K562 (cell line): ENCODE measurements around the gene ARL14EP. TPM values are rescaled to one million over a fixed set of nuclear protein-coding genes. Genes with fewer than 3 reads are reported as not detected.

Source experiments
- CCAR2 ChIP-seq: fragments of 200-400 bp; formaldehyde crosslinking; IDR thresholded peaks from 2 replicates; pipeline ENCODE4 v1.6.1; 2017; ENCODE audit warnings: mild to moderate bottlenecking, low read depth, low read length
- CGGBP1 ChIP-seq: fragments of 250-450 bp; sonication (Bioruptor Pico); IDR thresholded peaks from 2 replicates; pipeline ENCODE4 v1.9.0; 2021; ENCODE audit warnings: mild to moderate bottlenecking
- CUX1 ChIP-seq: fragments of 200-800 bp; sonication (Bioruptor generic); IDR thresholded peaks from 2 replicates; pipeline ENCODE4 v1.6.1; 2016; ENCODE audit warnings: missing genetic modification characterization, missing compliant biosample characterization
- DNMT1 ChIP-seq: fragments of 450-650 bp; IDR thresholded peaks from 2 replicates; pipeline ENCODE4 v1.6.1; 2016; ENCODE audit warnings: antibody characterized with exemption, mild to moderate bottlenecking
- FUS ChIP-seq: fragments of 200-400 bp; formaldehyde crosslinking; optimal IDR thresholded peaks from 2 replicates; pipeline ENCODE3; 2017; ENCODE audit warnings: low read depth, low read length
- HMGXB4 ChIP-seq: sonication (generic); formaldehyde crosslinking; IDR thresholded peaks from 2 replicates; pipeline ENCODE4 v1.8.1; 2023; ENCODE audit warnings: mild to moderate bottlenecking, missing genetic modification reagents
- KHSRP ChIP-seq: fragments of 450-650 bp; IDR thresholded peaks from 2 replicates; pipeline ENCODE4 v1.6.1; 2017
- NFRKB ChIP-seq: fragments of 450-650 bp; IDR thresholded peaks from 2 replicates; pipeline ENCODE4 v1.6.1; 2016; ENCODE audit warnings: low read depth
- RAD51 ChIP-seq: fragments of 450-650 bp; IDR thresholded peaks from 2 replicates; pipeline ENCODE4 v1.7.1; 2016; ENCODE audit warnings: low read depth, mild to moderate bottlenecking, borderline replicate concordance
- RBM14 ChIP-seq: fragments of 200-400 bp; formaldehyde crosslinking; IDR thresholded peaks from 2 replicates; pipeline ENCODE4 v1.6.1; 2018; ENCODE audit warnings: low read depth, mild to moderate bottlenecking, low read length, moderate library complexity, borderline replicate concordance; ENCODE audit not compliant: insufficient read depth
- RUNX1 ChIP-seq: sonication (generic); IDR thresholded peaks from 2 replicates; pipeline ENCODE4 v1.6.1; 2016; ENCODE audit warnings: antibody characterized with exemption, low read depth
- TAF1 ChIP-seq: IDR thresholded peaks from 2 replicates; pipeline ENCODE4 v1.6.1; 2011; ENCODE audit warnings: mild to moderate bottlenecking, low read length, moderate library complexity; ENCODE audit not compliant: insufficient read depth, control insufficient read depth, severe bottlenecking; ENCODE audit errors: extremely low read depth
- TFAP4 ChIP-seq: sonication (generic); formaldehyde crosslinking; IDR thresholded peaks from 2 replicates; pipeline ENCODE4 v1.8.0; 2022; ENCODE audit warnings: missing genetic modification reagents, mild to moderate bottlenecking, moderate library complexity, borderline replicate concordance
- YY1 ChIP-seq, 3 experiments: IDR thresholded peaks; 2 replicates each; pipeline ENCODE4 v1.6.1; 2011; ENCODE audit warnings: low read length in 2 of 3, mild to moderate bottlenecking in 2 of 3, moderate library complexity in 2 of 3, borderline replicate concordance in 1 of 3, control low read depth in 1 of 3, low read depth in 1 of 3; ENCODE audit not compliant: insufficient read depth in 3 of 3, insufficient replicate concordance in 2 of 3, control insufficient read depth in 1 of 3, insufficient read length in 1 of 3; ENCODE audit errors: extremely low read depth in 1 of 3
- ZBTB8A ChIP-seq: fragments of 450-650 bp; IDR thresholded peaks from 2 replicates; pipeline ENCODE4 v1.6.1; 2018; ENCODE audit warnings: mild to moderate bottlenecking, moderate library complexity; ENCODE audit not compliant: partially characterized antibody
- ZNF583 ChIP-seq: fragments of 250-450 bp; sonication (Bioruptor Pico); IDR thresholded peaks from 2 replicates; pipeline ENCODE4 v1.4.0; 2020
- ZNF699 ChIP-seq: fragments of 250-450 bp; sonication (Bioruptor Pico); IDR thresholded peaks from 2 replicates; pipeline ENCODE4 v1.8.0; 2021; ENCODE audit warnings: mild to moderate bottlenecking, moderate library complexity; ENCODE audit not compliant: insufficient replicate concordance
- polyA plus RNA-seq, 8 experiments: library from polyadenylated mRNA; depleted of rRNA in 4 of 8; stranded (reverse) in 5 of 8; unstranded in 3 of 8; fragments of >200 nt; fragmentation: Nextera tagmentation in 2 of 8; fragmentation: Illumina TruSeq in 1 of 8; extraction: Ambion mirVana in 2 of 8; extraction: Trizol in 1 of 8; gene quantifications; 2 replicates each; pipeline versions ENCODE4 v1.2.1 to v1.2.3, GENCODE V29; 2011 to 2014; ENCODE audit warnings: inconsistent platforms in 1 of 8, missing spikeins in 1 of 8
- total RNA-seq, 7 experiments: library from RNA; depleted of rRNA in 6 of 7; stranded (reverse); fragments of >200 nt in 6 of 7; fragmentation: Illumina TruSeq in 2 of 7; extraction: Trizol in 2 of 7; gene quantifications; 2 replicates each; pipeline versions ENCODE4 v1.2.1 to v1.2.3, GENCODE V29; 2011 to 2021; ENCODE audit warnings: low replicate concordance in 1 of 7

ARL14EP gene
- total and polyA plus RNA-seq, 9 of the 15 experiments (the other 6 are each of a cell fraction or from before 2014, with no cell fraction given) = 11.4 to 42.7 (median 25.9) TPM

GRCh38 chr11:30322826-30323710 is at the start of gene ARL14EP (continued):
- TF ChIP-seq CUX1 (CRISPR knock-in tag) (no peak), KHSRP (no peak), RBM14 (0 out of 2 replicates have a peak, but pooled peaks have one; percentile 48), CGGBP1 (no peak), CCAR2 (no peak), ZNF583 (CRISPR knock-in tag) (0 out of 2 replicates have a peak, but pooled peaks have one; percentile 7), HMGXB4 (no peak; the same call in 1 of the 2 replicates), RAD51 (no peak), DNMT1 (no peak), FUS (no peak), TAF1 (peak; percentile 92), TFAP4 (CRISPR knock-in tag) (peak; percentile 95), ZNF699 (CRISPR knock-in tag) (no peak), YY1 (IDR thresholded peaks at IDR 0.05; ENCODE audit: borderline replicate concordance in 1 of 3, control insufficient read depth in 1 of 3, extremely low read depth in 1 of 3, insufficient read depth in 3 of 3, insufficient read length in 1 of 3, insufficient replicate concordance in 2 of 3, low read depth in 1 of 3, low read length in 2 of 3) (peak in 2 of 3 experiments; percentile 12 to 33), RUNX1 (no peak), NFRKB (0 out of 2 replicates have a peak, but pooled peaks have one; percentile 63), ZBTB8A (no peak)
